ENCODE measurements around the gene FAM20C.

The FAM20C gene

GRCh38 chr7:209906-210305, 17.5 kb downstream of the FAM20C start:
- no peak for DNase-seq (ENCODE audit: low spot score)

- DNase-seq (ENCODE audit: low spot score): no peak
Observed at GRCh38 chr7:210401-210925, 18.1 kb downstream of the FAM20C start.

GRCh38 chr7:211033-211714, 18.8 kb downstream of the FAM20C start:
- no peak for DNase-seq (ENCODE audit: low spot score)

GRCh38 chr7:211715-212058, 19.3 kb downstream of the FAM20C start:
- no peak for DNase-seq (ENCODE audit: low spot score)

GRCh38 chr7:212754-213153, 20.4 kb downstream of the FAM20C start:
- peak; percentile 75 for DNase-seq (ENCODE audit: low spot score)

GRCh38 chr7:213324-213993, 21.1 kb downstream of the FAM20C start:
- no peak for DNase-seq (ENCODE audit: low spot score)

GRCh38 chr7:214410-215212, 22.2 kb downstream of the FAM20C start:
- no peak for DNase-seq (ENCODE audit: low spot score)

- no peak for DNase-seq (ENCODE audit: low spot score)
Observed at GRCh38 chr7:216360-217300, 24.3 kb downstream of the FAM20C start.

GRCh38 chr7:217781-218180, 25.4 kb downstream of the FAM20C start:
- no peak for DNase-seq (ENCODE audit: low spot score)

- DNase-seq (ENCODE audit: low spot score): no peak
Observed at GRCh38 chr7:218316-218715, 25.9 kb downstream of the FAM20C start.

GRCh38 chr7:218896-219580, 26.7 kb downstream of the FAM20C start:
- DNase-seq (ENCODE audit: low spot score): no peak

- DNase-seq (ENCODE audit: low spot score): peak; percentile 42
Observed at GRCh38 chr7:219581-220150, 27.3 kb downstream of the FAM20C start.

- no peak for DNase-seq (ENCODE audit: low spot score)
Observed at GRCh38 chr7:220151-220841, 27.9 kb downstream of the FAM20C start.

- no peak for DNase-seq (ENCODE audit: low spot score)
Observed at GRCh38 chr7:221978-222715, 29.8 kb downstream of the FAM20C start.

- no peak for DNase-seq (ENCODE audit: low spot score)
Observed at GRCh38 chr7:222716-223041, 30.3 kb downstream of the FAM20C start.

GRCh38 chr7:223118-223800, 30.9 kb downstream of the FAM20C start:
- DNase-seq (ENCODE audit: low spot score): no peak

- no peak for DNase-seq (ENCODE audit: low spot score)
Observed at GRCh38 chr7:223861-224260, 31.5 kb downstream of the FAM20C start.

GRCh38 chr7:226281-226895, 34.0 kb downstream of the FAM20C start:
- no peak for DNase-seq (ENCODE audit: low spot score)

- no peak for DNase-seq (ENCODE audit: low spot score)
Observed at GRCh38 chr7:227926-228325, 35.6 kb downstream of the FAM20C start.
